Measurements from ENCODE around the gene PFKFB4. TPM values are rescaled to one million over a fixed set of nuclear protein-coding genes. Genes with fewer than 3 reads are reported as not detected.

PFKFB4 gene
- total and polyA plus RNA-seq, 10 of the 15 experiments (the other 5 are each of a cell fraction or from before 2014, with no cell fraction given), result 0.37 to 89.1 (median 5.2) TPM

DNA sequence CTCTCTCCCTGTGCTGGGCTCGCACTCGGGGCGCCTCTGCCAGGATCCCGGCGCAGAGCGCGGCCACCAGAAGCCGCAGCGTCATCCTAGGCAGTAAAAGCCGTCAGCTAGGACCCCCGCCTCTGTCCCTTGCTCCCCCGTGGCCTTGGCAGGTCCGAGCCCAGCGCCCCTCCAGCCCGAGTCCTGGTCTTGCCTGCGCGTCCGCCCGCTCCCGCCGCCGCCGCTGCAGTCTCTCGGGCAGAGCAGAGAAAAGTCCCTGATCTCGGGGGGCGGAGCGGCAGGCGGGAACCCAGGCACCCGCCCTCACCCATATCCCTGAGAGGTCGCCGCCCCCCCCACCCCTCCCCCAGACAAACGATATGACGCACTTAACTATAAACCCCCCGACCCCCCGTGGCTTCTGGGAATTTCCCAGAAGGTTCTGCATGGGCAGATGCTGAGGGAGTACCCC lies 38.5 kb upstream of the PFKFB4 start, which contains the start of gene COL7A1:
COL7A1 (minus strand) TSS at position 255 of the 451 bp plus-strand sequence; CDS start at position 85, 170 bp downstream.
- ChIA-PET SMC1A (ENCODE audit: uncharacterized antibody, unreplicated experiment) (no interaction called here), RAD21 (ENCODE audit: unreplicated experiment) (no interaction called here), POLR2A (no interaction called here), CTCF (no interaction called here)
- FAIRE-seq (no peak), DNase-seq (ENCODE audit: low read depth, low spot score) (no peak), ATAC-seq (peak; percentile 63)
- no peaks in the 10 kb centered on the region; the same call in 1 of the 2 replicates for H3K4me1 ChIP-seq (ENCODE audit: control insufficient read depth, insufficient read depth, low read length)
- no TSS peak for BruUV-seq (replicated peaks)
- WGBS (ENCODE audit: insufficient coverage, insufficient replicate concordance, low lambda C conversion rate, missing lambda C conversion rate), result 1% methylated on average over 20 of the region's 35 CpGs
- no peak within 1 kb of the TSS for H2AFZ ChIP-seq (ENCODE audit: control insufficient read depth, low read depth, low read length)
- H3K9me3 ChIP-seq (replicated peaks; ENCODE audit: control insufficient read depth, insufficient read depth, low read length), result no peaks in the 10 kb centered on the region
- H4K20me1 ChIP-seq (ENCODE audit: control insufficient read depth, insufficient read depth), result no peaks in the 10 kb centered on the region
- intact Hi-C loops (cut with micrococcal nuclease; ENCODE audit: unreplicated experiment), result no loop called here
- TF ChIP-seq, protein P1, sequence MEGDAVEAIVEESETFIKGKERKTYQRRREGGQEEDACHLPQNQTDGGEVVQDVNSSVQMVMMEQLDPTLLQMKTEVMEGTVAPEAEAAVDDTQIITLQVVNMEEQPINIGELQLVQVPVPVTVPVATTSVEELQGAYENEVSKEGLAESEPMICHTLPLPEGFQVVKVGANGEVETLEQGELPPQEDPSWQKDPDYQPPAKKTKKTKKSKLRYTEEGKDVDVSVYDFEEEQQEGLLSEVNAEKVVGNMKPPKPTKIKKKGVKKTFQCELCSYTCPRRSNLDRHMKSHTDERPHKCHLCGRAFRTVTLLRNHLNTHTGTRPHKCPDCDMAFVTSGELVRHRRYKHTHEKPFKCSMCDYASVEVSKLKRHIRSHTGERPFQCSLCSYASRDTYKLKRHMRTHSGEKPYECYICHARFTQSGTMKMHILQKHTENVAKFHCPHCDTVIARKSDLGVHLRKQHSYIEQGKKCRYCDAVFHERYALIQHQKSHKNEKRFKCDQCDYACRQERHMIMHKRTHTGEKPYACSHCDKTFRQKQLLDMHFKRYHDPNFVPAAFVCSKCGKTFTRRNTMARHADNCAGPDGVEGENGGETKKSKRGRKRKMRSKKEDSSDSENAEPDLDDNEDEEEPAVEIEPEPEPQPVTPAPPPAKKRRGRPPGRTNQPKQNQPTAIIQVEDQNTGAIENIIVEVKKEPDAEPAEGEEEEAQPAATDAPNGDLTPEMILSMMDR (IDR thresholded peaks at IDR 0.05 in 2 of 3, conservative IDR thresholded peaks at IDR 0.05 in 1 of 3; ENCODE audit: control insufficient read depth in 2 of 3, extremely low read depth in 1 of 3, insufficient read depth in 1 of 3, low read depth in 3 of 3, low read length in 3 of 3), result no peak
- no peak for TF ChIP-seq CEBPB (IDR thresholded peaks at IDR 0.05; ENCODE audit: borderline replicate concordance in 1 of 2, low read depth in 2 of 2, low read length in 2 of 2)
- TF ChIP-seq HDAC6 (IDR thresholded peaks at IDR 0.05; ENCODE audit: unreplicated experiment), result no peak
- TF ChIP-seq ZZZ3 (IDR thresholded peaks at IDR 0.05; ENCODE audit: control insufficient read depth, insufficient read length, low read depth), result no peak
- TF ChIP-seq TCF12 (IDR thresholded peaks at IDR 0.05; ENCODE audit: low read depth, low read length), result no peak
- TF ChIP-seq, protein P2, sequence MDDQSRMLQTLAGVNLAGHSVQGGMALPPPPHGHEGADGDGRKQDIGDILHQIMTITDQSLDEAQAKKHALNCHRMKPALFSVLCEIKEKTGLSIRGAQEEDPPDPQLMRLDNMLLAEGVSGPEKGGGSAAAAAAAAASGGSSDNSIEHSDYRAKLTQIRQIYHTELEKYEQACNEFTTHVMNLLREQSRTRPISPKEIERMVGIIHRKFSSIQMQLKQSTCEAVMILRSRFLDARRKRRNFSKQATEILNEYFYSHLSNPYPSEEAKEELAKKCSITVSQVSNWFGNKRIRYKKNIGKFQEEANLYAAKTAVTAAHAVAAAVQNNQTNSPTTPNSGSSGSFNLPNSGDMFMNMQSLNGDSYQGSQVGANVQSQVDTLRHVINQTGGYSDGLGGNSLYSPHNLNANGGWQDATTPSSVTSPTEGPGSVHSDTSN (IDR thresholded peaks at IDR 0.05; ENCODE audit: insufficient replicate concordance, low read depth, low read length), result no peak
- TF ChIP-seq RFX5 (IDR thresholded peaks at IDR 0.05; ENCODE audit: low read depth, low read length), result no peak
- no peak for TF ChIP-seq BACH1 (IDR thresholded peaks at IDR 0.05; ENCODE audit: borderline replicate concordance)
- no peak for TF ChIP-seq EP300 (IDR thresholded peaks at IDR 0.05; ENCODE audit: borderline replicate concordance in 1 of 2, control insufficient read depth in 1 of 2, low read depth in 2 of 2, low read length in 2 of 2)
- TF ChIP-seq STAT1 (conservative IDR thresholded peaks at IDR 0.05), result no peak
- no peak for TF ChIP-seq POLR2AphosphoS5 (IDR thresholded peaks at IDR 0.05; ENCODE audit: low read length)
- no peak for TF ChIP-seq WRNIP1 (IDR thresholded peaks at IDR 0.05; ENCODE audit: borderline replicate concordance, low read depth, low read length)
- TF ChIP-seq, protein P3, sequence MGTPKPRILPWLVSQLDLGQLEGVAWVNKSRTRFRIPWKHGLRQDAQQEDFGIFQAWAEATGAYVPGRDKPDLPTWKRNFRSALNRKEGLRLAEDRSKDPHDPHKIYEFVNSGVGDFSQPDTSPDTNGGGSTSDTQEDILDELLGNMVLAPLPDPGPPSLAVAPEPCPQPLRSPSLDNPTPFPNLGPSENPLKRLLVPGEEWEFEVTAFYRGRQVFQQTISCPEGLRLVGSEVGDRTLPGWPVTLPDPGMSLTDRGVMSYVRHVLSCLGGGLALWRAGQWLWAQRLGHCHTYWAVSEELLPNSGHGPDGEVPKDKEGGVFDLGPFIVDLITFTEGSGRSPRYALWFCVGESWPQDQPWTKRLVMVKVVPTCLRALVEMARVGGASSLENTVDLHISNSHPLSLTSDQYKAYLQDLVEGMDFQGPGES (IDR thresholded peaks at IDR 0.05), result no peak
- TF ChIP-seq, protein P4, sequence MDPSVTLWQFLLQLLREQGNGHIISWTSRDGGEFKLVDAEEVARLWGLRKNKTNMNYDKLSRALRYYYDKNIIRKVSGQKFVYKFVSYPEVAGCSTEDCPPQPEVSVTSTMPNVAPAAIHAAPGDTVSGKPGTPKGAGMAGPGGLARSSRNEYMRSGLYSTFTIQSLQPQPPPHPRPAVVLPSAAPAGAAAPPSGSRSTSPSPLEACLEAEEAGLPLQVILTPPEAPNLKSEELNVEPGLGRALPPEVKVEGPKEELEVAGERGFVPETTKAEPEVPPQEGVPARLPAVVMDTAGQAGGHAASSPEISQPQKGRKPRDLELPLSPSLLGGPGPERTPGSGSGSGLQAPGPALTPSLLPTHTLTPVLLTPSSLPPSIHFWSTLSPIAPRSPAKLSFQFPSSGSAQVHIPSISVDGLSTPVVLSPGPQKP (IDR thresholded peaks at IDR 0.05; ENCODE audit: low read depth, low read length), result no peak
- no peak for TF ChIP-seq GATAD2B (conservative IDR thresholded peaks at IDR 0.05; ENCODE audit: low read depth)
- no peak for TF ChIP-seq BHLHE40 (IDR thresholded peaks at IDR 0.05; ENCODE audit: borderline replicate concordance in 1 of 2, low read depth in 2 of 2, low read length in 1 of 2)
- TF ChIP-seq MYB (IDR thresholded peaks at IDR 0.05; ENCODE audit: borderline replicate concordance, low read depth, low read length), result no peak
- H3K4me2 ChIP-seq (ENCODE audit: control insufficient read depth, insufficient read depth), result 0 out of 2 replicates have a peak within 1 kb of the TSS, but pooled peaks have one; percentile 17
- peaks cover 0 to 9% of the 10 kb centered on the region in 2 experiments; a peak in 2 of 4 replicates for H3K27me3 ChIP-seq (replicated peaks in 1 of 2; ENCODE audit: control insufficient read depth in 2 of 2, insufficient read depth in 2 of 2, low read length in 1 of 2)
- in situ Hi-C loops (cut with MboI), result no loop called here
- H3K79me2 ChIP-seq (ENCODE audit: control insufficient read depth, insufficient read depth, low read length), result no peaks in the 10 kb centered on the region
- H3K27ac ChIP-seq (ENCODE audit: control insufficient read depth, insufficient read depth), result no peak within 1 kb of the TSS
- H3K36me3 ChIP-seq (ENCODE audit: control insufficient read depth in 2 of 2, insufficient read depth in 2 of 2, low read length in 1 of 2), result peaks cover 7 to 18% of the 10 kb centered on the region in 2 experiments
- no peak within 1 kb of the TSS for H3K9ac ChIP-seq (ENCODE audit: control insufficient read depth, insufficient read depth, low read length)
- no peak within 1 kb of the TSS for H3K4me3 ChIP-seq
